H1 (cell line): ENCODE data around the gene ZNF648. TPM values are rescaled to one million over a fixed set of nuclear protein-coding genes. Genes with fewer than 3 reads are reported as not detected.

Experiments
- ATF2 ChIP-seq: IDR thresholded peaks from 2 replicates; pipeline ENCODE4 v1.6.1; 2012; ENCODE audit warnings: low read length, inconsistent platforms
- CHD7 ChIP-seq: fragments of 300-600 bp; sonication (generic); IDR thresholded peaks from 2 replicates; pipeline ENCODE4 v1.7.1; 2012; ENCODE audit warnings: low read length, moderate library complexity, mild to moderate bottlenecking, inconsistent platforms; ENCODE audit not compliant: insufficient replicate concordance
- EZH2 ChIP-seq: fragments of 200-600 bp; sonication (generic); IDR thresholded peaks from 2 replicates; pipeline ENCODE4 v1.7.1; 2012; ENCODE audit warnings: low read depth, mild to moderate bottlenecking, moderate library complexity, low read length, inconsistent platforms; ENCODE audit not compliant: severe bottlenecking
- PHF8 ChIP-seq: fragments of 200-600 bp; sonication (generic); conservative IDR thresholded peaks from 2 replicates; pipeline ENCODE4 v1.7.1; 2012; ENCODE audit warnings: low read depth, mild to moderate bottlenecking, inconsistent platforms, low read length, moderate library complexity
- RAD21 ChIP-seq, 2 experiments: IDR thresholded peaks in 1 of 2; conservative IDR thresholded peaks in 1 of 2; 2 replicates each; pipeline ENCODE4 v1.6.1; 2011; ENCODE audit warnings: low read depth in 2 of 2, low read length in 2 of 2, improper control_type of control experiment in 1 of 2, inconsistent platforms in 1 of 2, mild to moderate bottlenecking in 1 of 2, moderate library complexity in 1 of 2
- RBBP5 ChIP-seq: IDR thresholded peaks from 2 replicates; pipeline ENCODE4 v1.7.1; 2012; ENCODE audit warnings: low read depth, mild to moderate bottlenecking, inconsistent platforms, low read length, moderate library complexity, borderline replicate concordance
- polyA plus RNA-seq, 7 experiments: library from polyadenylated mRNA; depleted of rRNA in 3 of 7; stranded (reverse) in 5 of 7; unstranded in 2 of 7; fragments of >200 nt in 5 of 7; fragments of 200-250 nt in 2 of 7; gene quantifications; 1 replicate in 5 of 7; 2 replicates in 1 of 7; 4 replicates in 1 of 7; pipeline versions ENCODE4 v1.2.1 to v1.2.3, GENCODE V29; 2011 to 2013; ENCODE audit warnings: missing spikeins in 2 of 7, mixed read lengths in 2 of 7
- total RNA-seq: library from RNA; stranded (reverse); fragmentation: NEBNext Ultra II Directional; extraction: Animal tissue kit (Norgen Biotek cat#: 25700); gene quantifications from 2 replicates; pipeline ENCODE4 v1.2.1, GENCODE V29; 2021

ZNF648 gene
- total and polyA plus RNA-seq, 2 of the 8 experiments (the other 6 are each of a cell fraction or from before 2014, with no cell fraction given) = 0.20 to 0.53 TPM

GRCh38 chr1:182029379-182030331 is 31.9 kb downstream of the ZNF648 start (continued):
- TF ChIP-seq PHF8 (peak; percentile 83), RAD21 (IDR thresholded peaks at IDR 0.05 in 1 of 2, conservative IDR thresholded peaks at IDR 0.05 in 1 of 2; ENCODE audit: low read depth in 2 of 2, low read length in 2 of 2) (peak in 1 of 2 experiments; percentile 45; a peak in 3 of 4 replicates), CHD7 (no peak), ATF2 (no peak), EZH2 (no peak), RBBP5 (no peak)
- TF ChIP-seq, all 59 proteins: peak for 17
